CD14-positive monocyte (primary cell): ENCODE data around the gene PKHD1. TPM values are rescaled to one million over a fixed set of nuclear protein-coding genes. Genes with fewer than 3 reads are reported as not detected.

Experiments used
- DNase-seq, 3 donors: peaks; one replicate each; pipeline ENCODE4 v3.0.0-alpha.2; 2011 to 2022
- H2AFZ ChIP-seq: 2 replicates; pipeline ENCODE4 v1.6.0; 2012; ENCODE audit warnings: mild to moderate bottlenecking, low read depth, low read length, inconsistent platforms; ENCODE audit not compliant: insufficient read depth, poor library complexity, severe bottlenecking
- H3K27ac ChIP-seq, 2 donors: 1 replicate in 1 of 2; 2 replicates in 1 of 2; pipeline ENCODE4 v1.5.1; 2012 to 2013; ENCODE audit warnings: low read length in 2 of 2, control low read depth in 1 of 2, inconsistent platforms in 1 of 2, low read depth in 1 of 2, mild to moderate bottlenecking in 1 of 2
- H3K27me3 ChIP-seq, 2 donors: one replicate each; pipeline versions ENCODE4 v1.6.0 to v1.6.1; 2011 to 2013; ENCODE audit warnings: low read length in 2 of 2; ENCODE audit not compliant: control insufficient read depth in 2 of 2, insufficient read depth in 2 of 2
- H3K36me3 ChIP-seq, 2 donors: replicated peaks in 1 of 2; 1 replicate in 1 of 2; 2 replicates in 1 of 2; pipeline versions ENCODE4 v1.5.1 to v1.6.1; 2012 to 2013; ENCODE audit warnings: low read length in 2 of 2, control low read depth in 1 of 2, inconsistent platforms in 1 of 2, mild to moderate bottlenecking in 1 of 2; ENCODE audit not compliant: insufficient read depth in 2 of 2, control insufficient read depth in 1 of 2
- H3K4me1 ChIP-seq, 2 donors: 1 replicate in 1 of 2; 2 replicates in 1 of 2; pipeline versions ENCODE4 v1.5.1 to v1.6.1; 2012 to 2013; ENCODE audit warnings: low read length in 2 of 2, control low read depth in 1 of 2, inconsistent platforms in 1 of 2, mild to moderate bottlenecking in 1 of 2, moderate library complexity in 1 of 2; ENCODE audit not compliant: insufficient read depth in 2 of 2, control insufficient read depth in 1 of 2
- H3K4me2 ChIP-seq: replicated peaks from 2 replicates; pipeline ENCODE3; 2012; ENCODE audit warnings: low read length, moderate library complexity, mild to moderate bottlenecking; ENCODE audit not compliant: poor library complexity, severe bottlenecking; ENCODE audit errors: extremely low read depth
- H3K4me3 ChIP-seq, 3 experiments: fragments of 200-600 bp in 1 of 3; sonication (generic) in 1 of 3; replicated peaks in 1 of 3; 1 replicate in 2 of 3; 2 replicates in 1 of 3; pipeline ENCODE4 v1.5.1; 2011 to 2013; ENCODE audit warnings: low read length in 3 of 3, mild to moderate bottlenecking in 3 of 3, control low read depth in 2 of 3, low read depth in 2 of 3, inconsistent platforms in 1 of 3, moderate library complexity in 1 of 3
- H3K79me2 ChIP-seq: 2 replicates; pipeline ENCODE4 v1.6.0; 2012; ENCODE audit warnings: mild to moderate bottlenecking, control low read depth, inconsistent platforms, low read length, moderate library complexity; ENCODE audit not compliant: insufficient read depth
- H3K9ac ChIP-seq: 2 replicates; pipeline ENCODE4 v1.6.0; 2017; ENCODE audit warnings: low read length, mild to moderate bottlenecking; ENCODE audit not compliant: insufficient read depth, poor library complexity, severe bottlenecking
- H3K9me3 ChIP-seq, 2 donors: replicated peaks in 1 of 2; 1 replicate in 1 of 2; 2 replicates in 1 of 2; pipeline versions ENCODE4 v1.5.1 to v1.6.1; 2012 to 2013; ENCODE audit warnings: low read length in 2 of 2, control low read depth in 1 of 2; ENCODE audit not compliant: control insufficient read depth in 1 of 2, insufficient read depth in 1 of 2
- H4K20me1 ChIP-seq: 2 replicates; pipeline ENCODE4 v1.6.0; 2012; ENCODE audit warnings: mild to moderate bottlenecking, low read length, control low read depth, moderate library complexity; ENCODE audit not compliant: insufficient read depth
- H3K27ac Mint-ChIP-seq, 7 donors: one replicate each; pipeline ENCODE4 v1.8.0; 2020; ENCODE audit warnings: mild to moderate bottlenecking in 7 of 7, mixed read lengths in 7 of 7, moderate library complexity in 6 of 7, inconsistent platforms in 2 of 7
- H3K27me3 Mint-ChIP-seq, 3 donors: one replicate each; pipeline ENCODE4 v1.8.0; 2021 to 2022; ENCODE audit warnings: low read depth in 3 of 3, mild to moderate bottlenecking in 3 of 3, mixed read lengths in 3 of 3, moderate library complexity in 3 of 3, inconsistent platforms in 1 of 3
- H3K36me3 Mint-ChIP-seq, 2 donors: one replicate each; pipeline ENCODE4 v1.8.0; 2020; ENCODE audit warnings: mixed read lengths in 2 of 2, inconsistent platforms in 1 of 2, mild to moderate bottlenecking in 1 of 2
- H3K4me1 Mint-ChIP-seq: one replicate; pipeline ENCODE4 v1.8.0; 2020; ENCODE audit warnings: mild to moderate bottlenecking, mixed read lengths
- H3K4me3 Mint-ChIP-seq, 2 donors: one replicate each; pipeline ENCODE4 v1.8.0; 2020; ENCODE audit warnings: mild to moderate bottlenecking in 2 of 2, mixed read lengths in 2 of 2, moderate library complexity in 1 of 2
- H3K9me3 Mint-ChIP-seq, 7 donors: one replicate each; pipeline ENCODE4 v1.8.0; 2020 to 2022; ENCODE audit warnings: mixed read lengths in 7 of 7, mild to moderate bottlenecking in 6 of 7, moderate library complexity in 6 of 7, inconsistent platforms in 2 of 7
- CTCF ChIP-seq: fragments of 200-600 bp; IDR thresholded peaks from one replicate; pipeline ENCODE4 v1.8.0; 2022; ENCODE audit warnings: antibody characterized with exemption, mild to moderate bottlenecking
- WGBS: methylation state at CpG from one replicate; pipeline ENCODE4 v1.1.5; 2013; ENCODE audit warnings: missing lambda C conversion rate; ENCODE audit not compliant: insufficient coverage; 5-methylcytosine and 5-hydroxymethylcytosine counted together
- intact Hi-C, 2 donors: fragments of 100-400 bp; cut with micrococcal nuclease; formaldehyde crosslinking; loops; one replicate each; pipeline versions ENCODE4 v1.15.0 to v1.15.1; 2023
- polyA plus RNA-seq, 3 donors: library from polyadenylated mRNA; depleted of rRNA in 1 of 3; unstranded in 2 of 3; stranded (reverse) in 1 of 3; fragments of 300-500 nt in 2 of 3; fragments of >200 nt in 1 of 3; fragmentation: Illumina TruSeq in 2 of 3; gene quantifications; 1 replicate in 2 of 3; 2 replicates in 1 of 3; pipeline ENCODE4 v1.2.3, GENCODE V29; 2012 to 2021

The PKHD1 gene
- polyA plus RNA-seq, 3 donors: not detected

- H3K4me1 ChIP-seq: no peaks in the 10 kb centered on the region
- H3K9me3 Mint-ChIP-seq: peaks cover 0 to 2% (median 0%) of the 10 kb centered on the region in 7 donors
- H3K4me2 ChIP-seq: no peak overlapping the region
- H3K27ac ChIP-seq: no peak overlapping the region
- H3K27me3 ChIP-seq: no peaks in the 10 kb centered on the region
- H3K36me3 Mint-ChIP-seq: no peaks in the 10 kb centered on the region
- DNase-seq: no peak
- no peaks in the 10 kb centered on the region for H3K9me3 ChIP-seq
- no peak overlapping the region for H3K4me3 ChIP-seq
- no peak overlapping the region for H3K27ac Mint-ChIP-seq
- intact Hi-C loops: no loop called here
- no peak overlapping the region for H3K9ac ChIP-seq
- H3K27me3 Mint-ChIP-seq: no peaks in the 10 kb centered on the region
- no peak for TF ChIP-seq CTCF
- H3K36me3 ChIP-seq: no peaks in the 10 kb centered on the region
- H4K20me1 ChIP-seq: no peaks in the 10 kb centered on the region
- no peak overlapping the region for H3K4me3 Mint-ChIP-seq
- H3K4me1 Mint-ChIP-seq: no peaks in the 10 kb centered on the region
- no peaks in the 10 kb centered on the region for H3K79me2 ChIP-seq
- H2AFZ ChIP-seq: no peak overlapping the region
These were observed 439.2 kb downstream of the PKHD1 start for GRCh38 chr6:51648236-51648635.

- Histone ChIP-seq H3K27ac (no peak overlapping the region), H4K20me1 (no peaks in the 10 kb centered on the region)
- intact Hi-C loops: no loop called here
These were observed 443.0 kb downstream of the PKHD1 start for GRCh38 chr6:51644426-51644825.

More at GRCh38 chr6:51644426-51644825, 443.0 kb downstream of the PKHD1 start:
- no peaks in the 10 kb centered on the region for H3K9me3 ChIP-seq
- DNase-seq: no peak
- Mint-ChIP-seq H3K4me3 (no peak overlapping the region), H3K27ac (no peak overlapping the region), H3K9me3 (peaks cover 0 to 7% (median 2%) of the 10 kb centered on the region in 7 donors), H3K27me3 (peaks cover 0 to 1% (median 0%) of the 10 kb centered on the region in 3 donors), H3K4me1 (no peaks in the 10 kb centered on the region), H3K36me3 (no peaks in the 10 kb centered on the region)
- no peak overlapping the region for H3K4me2 ChIP-seq
- WGBS: 86% methylated on average over 1 of the region's 2 CpGs
- H3K4me3 ChIP-seq: no peak overlapping the region
- no peak overlapping the region for H2AFZ ChIP-seq
- no peak for TF ChIP-seq CTCF
- no peaks in the 10 kb centered on the region for H3K79me2 ChIP-seq
- H3K36me3 ChIP-seq: no peaks in the 10 kb centered on the region
- H3K27me3 ChIP-seq: no peaks in the 10 kb centered on the region
- no peaks in the 10 kb centered on the region for H3K4me1 ChIP-seq
- no peak overlapping the region for H3K9ac ChIP-seq
